ENCODE data around the gene NXPH4. TPM values are rescaled to one million over a fixed set of nuclear protein-coding genes. Genes with fewer than 3 reads are reported as not detected.

The NXPH4 gene
- total and polyA plus RNA-seq, 10 of the 15 experiments (the other 5 are each of a cell fraction or from before 2014, with no cell fraction given): 0.03 to 0.26 TPM; not detected in 8

DNA sequence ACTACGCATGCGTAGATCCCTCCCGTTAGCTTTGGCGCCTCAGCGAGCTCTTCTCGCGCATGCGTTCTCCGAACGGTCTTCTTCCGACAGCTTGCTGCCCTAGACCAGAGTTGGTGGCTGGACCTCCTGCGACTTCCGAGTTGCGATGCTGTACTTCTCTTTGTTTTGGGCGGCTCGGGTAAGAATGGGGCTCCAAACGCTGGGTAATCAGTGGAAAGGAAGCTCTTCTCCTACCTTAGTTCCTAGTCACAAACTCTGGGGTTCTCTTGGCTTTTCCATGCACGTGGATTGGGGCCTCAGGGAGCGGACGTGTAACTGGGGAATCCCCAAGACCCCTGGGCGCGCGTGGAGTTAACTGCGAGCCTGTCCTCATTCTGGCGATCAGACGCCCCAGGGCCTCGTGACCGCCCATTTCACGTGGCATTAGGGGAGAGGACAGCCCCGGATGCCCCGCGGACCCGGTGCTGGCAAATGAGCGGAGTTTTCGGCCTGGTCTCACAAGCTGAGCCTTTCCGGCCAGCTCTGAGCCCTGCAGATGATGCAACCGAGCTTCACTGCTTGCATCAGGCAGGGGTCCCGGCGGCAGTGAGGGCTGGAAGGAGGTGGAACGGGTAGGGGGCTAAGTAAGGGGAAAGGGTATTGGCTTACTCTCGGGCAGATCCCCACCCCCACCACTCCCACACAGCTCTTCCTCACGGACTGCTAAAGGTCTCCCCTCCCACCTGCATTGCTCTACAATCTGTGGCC, 13.2 kb downstream of the NXPH4 start, which contains the start of gene SHMT2 (continued):
- TF ChIP-seq HCFC1 (IDR thresholded peaks at IDR 0.05; ENCODE audit: low read length) (peak; percentile 88), POLR2AphosphoS5 (IDR thresholded peaks at IDR 0.05; ENCODE audit: low read length) (peak; percentile 78), BCL11A (IDR thresholded peaks at IDR 0.05; ENCODE audit: low read depth, low read length) (no peak), FOS (IDR thresholded peaks at IDR 0.05; ENCODE audit: borderline replicate concordance, extremely low read depth, insufficient read length) (no peak), GATAD2B (conservative IDR thresholded peaks at IDR 0.05; ENCODE audit: low read depth) (peak; percentile 67; the same call in 1 of the 2 replicates), CEBPB (IDR thresholded peaks at IDR 0.05; ENCODE audit: borderline replicate concordance in 1 of 2, low read depth in 2 of 2, low read length in 2 of 2) (peak in 1 of 2 experiments; percentile 59; a peak in 1 of 4 replicates), BHLHE40 (IDR thresholded peaks at IDR 0.05; ENCODE audit: borderline replicate concordance in 1 of 2, low read depth in 2 of 2, low read length in 1 of 2) (peak; percentile 64 to 71; a peak in 3 of 4 replicates), PML (IDR thresholded peaks at IDR 0.05; ENCODE audit: low read length) (peak; percentile 82; the same call in 1 of the 2 replicates), TAF1 (IDR thresholded peaks at IDR 0.05; ENCODE audit: borderline replicate concordance, low read depth, low read length) (peak; percentile 55; the same call in 1 of the 2 replicates)

DNA sequence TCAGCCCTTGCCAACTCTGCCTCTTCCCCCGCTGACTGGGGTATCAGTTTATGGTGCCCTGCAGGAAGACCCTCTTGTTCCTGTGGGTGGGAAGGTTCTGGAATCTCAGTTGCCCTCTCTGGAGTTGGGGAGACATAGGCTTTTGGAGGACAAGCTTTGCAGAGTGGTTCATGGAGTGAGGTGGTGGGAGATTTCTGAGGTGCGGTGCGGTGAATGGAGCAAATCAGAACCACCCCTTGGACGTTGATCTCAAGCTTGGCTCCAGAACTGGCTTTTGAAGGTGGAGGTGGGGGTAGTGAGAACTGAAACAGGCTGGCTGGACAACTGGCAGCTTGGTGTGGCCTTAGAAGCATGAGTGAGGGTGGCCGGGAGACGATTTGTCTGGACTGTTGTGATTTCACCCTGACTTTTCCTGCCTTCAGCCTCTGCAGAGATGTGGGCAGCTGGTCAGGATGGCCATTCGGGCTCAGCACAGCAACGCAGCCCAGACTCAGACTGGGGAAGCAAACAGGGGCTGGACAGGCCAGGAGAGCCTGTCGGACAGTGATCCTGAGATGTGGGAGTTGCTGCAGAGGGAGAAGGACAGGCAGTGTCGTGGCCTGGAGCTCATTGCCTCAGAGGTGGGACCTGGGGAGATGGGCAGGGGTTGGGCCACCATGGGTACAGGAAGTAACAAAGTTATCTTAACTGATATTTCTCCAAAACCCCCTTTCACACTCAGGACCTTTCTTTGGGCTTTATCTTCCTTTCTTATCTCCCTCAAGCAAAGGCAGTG, 14.0 kb downstream of the NXPH4 start:
- in situ Hi-C loops (cut with MboI): no loop called here
- DNase-seq (ENCODE audit: low read depth, low spot score): no peak

More for the DNA sequence above, 14.0 kb downstream of the NXPH4 start:
- peak overlapping the region; percentile 97 for H3K9ac ChIP-seq (ENCODE audit: control insufficient read depth, insufficient read depth, low read length)
- POLR2A ChIA-PET: interaction anchor here (0.6 to 2.6 kb wide), 5 partner anchors 10 to 119 kb away, joined by 3 to 15 read pairs (median 5); partner anchors contain the start of gene STAT6
- WGBS (ENCODE audit: insufficient coverage, insufficient replicate concordance, low lambda C conversion rate, missing lambda C conversion rate): 5% methylated on average over 10 of the region's 10 CpGs
- no peak for FAIRE-seq
- H3K27ac ChIP-seq (ENCODE audit: control insufficient read depth, insufficient read depth): peak overlapping the region; percentile 93
- H4K20me1 ChIP-seq (ENCODE audit: control insufficient read depth, insufficient read depth): no peaks in the 10 kb centered on the region
- H3K4me2 ChIP-seq (ENCODE audit: control insufficient read depth, insufficient read depth): peak overlapping the region; percentile 99
- peak overlapping the region; percentile 79 for H3K4me3 ChIP-seq
- RAD21 ChIA-PET (ENCODE audit: unreplicated experiment): interaction anchor here (1.3 to 3.1 kb wide), 6 partner anchors 9 to 228 kb away, joined by 4 to 36 read pairs (median 10); a partner anchor contains a TSS
- SMC1A ChIA-PET (ENCODE audit: uncharacterized antibody, unreplicated experiment): interaction anchor here (0.6 to 2.5 kb wide), 8 partner anchors 9 to 250 kb away, joined by 3 to 36 read pairs (median 10); partner anchors contain the start of gene STAT6
- no peak for ATAC-seq
- intact Hi-C loops (cut with micrococcal nuclease; ENCODE audit: unreplicated experiment): no loop called here
- peaks cover 23 to 28% of the 10 kb centered on the region in 2 experiments for H3K36me3 ChIP-seq (ENCODE audit: control insufficient read depth in 2 of 2, insufficient read depth in 2 of 2, low read length in 1 of 2)
- peaks cover 0 to 4% of the 10 kb centered on the region in 2 experiments; a peak in 1 of 4 replicates for H3K27me3 ChIP-seq (replicated peaks in 1 of 2; ENCODE audit: control insufficient read depth in 2 of 2, insufficient read depth in 2 of 2, low read length in 1 of 2)
- CTCF ChIA-PET: interaction anchor here (1.4 to 7.8 kb wide), 6 partner anchors 10 to 228 kb away, joined by 4 to 202 read pairs (median 14); partner anchors contain the start of gene INHBE
- no peaks in the 10 kb centered on the region for H3K9me3 ChIP-seq (replicated peaks; ENCODE audit: control insufficient read depth, insufficient read depth, low read length)
- TF ChIP-seq RAD51 (IDR thresholded peaks at IDR 0.05) (no peak), POLR2A (IDR thresholded peaks at IDR 0.05; ENCODE audit: low read depth, low read length) (peak; percentile 32; the same call in 1 of the 2 replicates)
- TF ChIP-seq, protein P1, sequence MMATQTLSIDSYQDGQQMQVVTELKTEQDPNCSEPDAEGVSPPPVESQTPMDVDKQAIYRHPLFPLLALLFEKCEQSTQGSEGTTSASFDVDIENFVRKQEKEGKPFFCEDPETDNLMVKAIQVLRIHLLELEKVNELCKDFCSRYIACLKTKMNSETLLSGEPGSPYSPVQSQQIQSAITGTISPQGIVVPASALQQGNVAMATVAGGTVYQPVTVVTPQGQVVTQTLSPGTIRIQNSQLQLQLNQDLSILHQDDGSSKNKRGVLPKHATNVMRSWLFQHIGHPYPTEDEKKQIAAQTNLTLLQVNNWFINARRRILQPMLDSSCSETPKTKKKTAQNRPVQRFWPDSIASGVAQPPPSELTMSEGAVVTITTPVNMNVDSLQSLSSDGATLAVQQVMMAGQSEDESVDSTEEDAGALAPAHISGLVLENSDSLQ (IDR thresholded peaks at IDR 0.05): no peak
- BruUV-seq (replicated peaks): TSS peak; percentile 80
- H3K4me1 ChIP-seq (ENCODE audit: control insufficient read depth, insufficient read depth, low read length): peaks cover 28% of the 10 kb centered on the region
- H2AFZ ChIP-seq (ENCODE audit: control insufficient read depth, low read depth, low read length): no peak overlapping the region
- peaks cover 22% of the 10 kb centered on the region for H3K79me2 ChIP-seq (ENCODE audit: control insufficient read depth, insufficient read depth, low read length)
